ENCODE results near the gene CCDC6.
A peak's percentile ranks its signal among the peaks of the same experiment; 100 is the strongest.

The CCDC6 gene

DNA sequence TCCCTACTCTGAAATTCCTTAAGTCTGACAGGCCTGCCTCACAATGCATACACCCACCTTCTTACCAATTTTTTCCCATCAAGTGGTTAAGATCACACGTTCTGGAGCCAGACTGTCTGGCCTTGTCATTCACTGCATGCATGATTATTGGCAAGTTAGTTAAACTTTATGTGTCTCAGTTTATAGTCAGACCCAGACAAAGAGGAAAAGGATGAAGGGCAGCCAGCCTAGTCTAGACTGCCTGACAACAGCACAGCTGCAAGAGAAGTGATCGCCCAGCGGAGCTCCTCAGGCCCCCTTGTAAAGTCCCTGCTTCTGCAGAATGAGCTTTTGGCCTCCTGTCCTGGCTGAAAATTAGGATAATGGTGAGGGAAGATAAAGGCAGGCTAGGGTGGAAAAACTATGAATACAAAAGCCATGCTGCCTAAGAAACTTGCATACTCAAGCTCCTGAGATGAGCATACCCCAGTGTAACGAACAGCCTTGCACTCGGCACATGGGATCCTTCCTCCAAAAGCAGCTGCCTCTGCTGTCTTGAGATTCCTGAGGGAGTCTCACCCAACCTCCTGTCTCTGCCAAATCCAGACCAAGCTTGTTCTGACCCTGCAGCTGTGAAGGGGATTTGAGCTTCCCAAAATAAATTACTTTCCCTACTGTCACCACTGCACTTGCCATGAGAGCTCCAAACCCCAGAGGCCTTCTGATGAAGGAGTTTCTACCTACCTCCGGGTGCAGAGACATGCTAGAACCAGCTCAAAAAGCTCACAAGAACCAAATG is 126.4 kb downstream of the CCDC6 start:
- no peak for DNase-seq (ENCODE audit: low read depth)
- Histone ChIP-seq H3K4me1 (ENCODE audit: control insufficient read depth, insufficient read depth, low read length) (no peaks in the 10 kb centered on the region), H3K9ac (ENCODE audit: low read length) (no peak overlapping the region), H3K36me3 (ENCODE audit: control insufficient read depth, insufficient read depth, low read length, severe bottlenecking) (no peaks in the 10 kb centered on the region), H3K9me3 (ENCODE audit: control insufficient read depth, low read length) (no peaks in the 10 kb centered on the region), H3K4me3 (ENCODE audit: low read length) (no peak overlapping the region), H3K27me3 (replicated peaks; ENCODE audit: control insufficient read depth, insufficient read depth, low read length) (no peaks in the 10 kb centered on the region)

DNA sequence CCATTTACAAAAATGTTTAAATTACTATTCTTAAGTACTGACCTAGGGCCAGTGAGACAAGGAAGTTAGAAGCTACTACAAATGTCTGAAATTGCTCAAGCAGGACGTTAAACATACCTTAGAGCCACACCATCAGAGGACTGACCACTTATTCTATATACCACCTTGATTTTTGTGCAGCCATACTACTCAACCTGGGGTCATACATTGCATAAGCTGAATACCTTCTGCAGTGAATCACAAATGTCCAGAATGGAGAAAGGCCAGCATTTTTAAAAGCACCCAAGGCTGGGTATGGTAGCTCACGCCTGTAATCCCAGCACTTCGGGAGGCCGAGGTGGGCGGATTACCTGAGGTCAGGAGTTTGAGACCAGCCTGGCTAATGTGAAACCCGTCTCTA is 131.9 kb downstream of the CCDC6 start:
- H3K9ac ChIP-seq (ENCODE audit: low read length), result no peak overlapping the region
- no peaks in the 10 kb centered on the region for H3K36me3 ChIP-seq (ENCODE audit: control insufficient read depth, insufficient read depth, low read length, severe bottlenecking)
- H3K4me1 ChIP-seq (ENCODE audit: control insufficient read depth, insufficient read depth, low read length), result no peaks in the 10 kb centered on the region
- no peak for DNase-seq (ENCODE audit: low read depth)
- H3K27me3 ChIP-seq (replicated peaks; ENCODE audit: control insufficient read depth, insufficient read depth, low read length), result no peaks in the 10 kb centered on the region
- H3K9me3 ChIP-seq (ENCODE audit: control insufficient read depth, low read length), result no peaks in the 10 kb centered on the region
- no peak overlapping the region for H3K4me3 ChIP-seq (ENCODE audit: low read length)

DNA sequence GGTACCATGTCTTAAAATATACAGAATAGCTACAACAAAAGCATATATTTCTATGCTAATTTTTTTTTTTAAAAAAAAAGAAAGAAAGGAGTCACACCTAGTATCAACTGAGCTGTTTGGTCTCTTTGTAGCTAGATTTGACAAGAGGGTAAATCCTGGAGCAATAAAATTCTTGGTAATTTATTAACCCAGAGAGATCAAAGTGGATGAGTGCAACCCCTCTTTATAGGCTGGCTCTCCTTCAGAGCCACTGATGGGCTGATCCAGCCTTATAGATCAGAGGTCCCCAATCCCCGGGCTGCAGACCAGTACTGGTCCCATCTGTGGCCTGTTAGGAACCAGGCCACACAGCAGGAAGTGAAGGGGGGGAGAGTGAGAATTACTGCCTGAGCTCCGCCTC is 133.3 kb downstream of the CCDC6 start:
- no peak overlapping the region for H3K9ac ChIP-seq (ENCODE audit: low read length)
- H3K4me3 ChIP-seq (ENCODE audit: low read length), result no peak overlapping the region
- H3K4me1 ChIP-seq (ENCODE audit: control insufficient read depth, insufficient read depth, low read length), result no peaks in the 10 kb centered on the region
- no peak for DNase-seq (ENCODE audit: low read depth)
- H3K9me3 ChIP-seq (ENCODE audit: control insufficient read depth, low read length), result no peaks in the 10 kb centered on the region
- H3K36me3 ChIP-seq (ENCODE audit: control insufficient read depth, insufficient read depth, low read length, severe bottlenecking), result no peaks in the 10 kb centered on the region
- no peaks in the 10 kb centered on the region for H3K27me3 ChIP-seq (replicated peaks; ENCODE audit: control insufficient read depth, insufficient read depth, low read length)

DNA sequence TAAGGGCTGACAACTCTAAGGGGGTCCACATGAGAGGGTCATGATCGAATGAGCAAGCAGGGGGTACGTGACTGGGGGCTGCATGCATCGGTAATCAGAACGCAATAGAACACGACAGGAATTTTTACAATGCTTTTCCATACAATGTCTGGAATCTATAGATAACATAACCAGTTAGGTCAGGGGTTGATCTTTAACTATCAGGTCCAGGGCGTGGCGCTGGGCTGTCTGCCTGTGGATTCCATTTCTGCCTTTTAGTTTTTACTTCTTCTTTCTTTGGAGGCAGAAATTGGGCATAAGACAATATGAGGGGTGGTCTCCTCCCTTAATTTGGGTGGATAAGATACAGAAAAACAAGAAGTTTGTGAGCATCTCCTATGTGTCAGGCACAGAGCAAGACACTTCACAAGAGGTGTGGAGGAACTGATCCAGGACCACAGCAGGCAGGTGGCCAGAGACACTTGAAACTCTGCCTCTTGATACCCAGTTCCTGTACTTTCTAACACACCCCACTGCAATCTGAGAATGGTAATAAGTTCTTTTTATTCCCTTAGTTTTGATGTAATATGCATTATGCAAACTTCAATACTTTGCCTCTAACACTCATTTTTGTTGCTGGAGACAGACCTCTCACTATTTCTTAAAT is 135.1 kb downstream of the CCDC6 start:
- no peak for DNase-seq (ENCODE audit: low read depth)
- Histone ChIP-seq H3K27me3 (replicated peaks; ENCODE audit: control insufficient read depth, insufficient read depth, low read length) (no peaks in the 10 kb centered on the region), H3K9ac (ENCODE audit: low read length) (no peak overlapping the region)

GRCh38 chr10:59770689-59771088 is 135.7 kb downstream of the CCDC6 start:
- no peaks in the 10 kb centered on the region for H3K36me3 ChIP-seq (ENCODE audit: control insufficient read depth, insufficient read depth, low read length, severe bottlenecking)
- no peak for DNase-seq (ENCODE audit: low read depth)

More for the DNA sequence above, 135.1 kb downstream of the CCDC6 start:
- no peaks in the 10 kb centered on the region for H3K9me3 ChIP-seq (ENCODE audit: control insufficient read depth, low read length)
- no peaks in the 10 kb centered on the region for H3K36me3 ChIP-seq (ENCODE audit: control insufficient read depth, insufficient read depth, low read length, severe bottlenecking)
- H3K4me3 ChIP-seq (ENCODE audit: low read length), result no peak overlapping the region
- no peaks in the 10 kb centered on the region for H3K4me1 ChIP-seq (ENCODE audit: control insufficient read depth, insufficient read depth, low read length)

DNA sequence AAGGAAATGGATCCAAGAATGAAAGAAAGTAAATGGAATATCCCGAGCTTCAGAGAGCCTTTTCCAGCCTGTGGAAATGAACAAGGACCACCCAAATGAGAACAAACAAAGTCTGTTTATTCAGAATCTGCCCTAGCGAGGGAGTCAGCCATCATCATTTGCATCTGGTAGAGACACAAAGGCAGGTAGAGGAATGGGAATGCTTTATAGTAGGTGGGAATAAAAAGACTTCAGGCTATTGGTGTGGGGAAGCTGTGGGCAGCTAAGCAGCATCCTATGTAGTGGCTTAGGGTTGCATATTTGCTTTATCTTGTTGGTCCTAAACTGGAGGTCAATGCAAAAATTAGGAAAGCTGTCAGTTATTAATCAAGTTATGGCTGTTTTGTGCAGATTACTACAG is 143.9 kb downstream of the CCDC6 start:
- Histone ChIP-seq H3K9ac (ENCODE audit: low read length) (no peak overlapping the region), H3K9me3 (ENCODE audit: control insufficient read depth, low read length) (no peaks in the 10 kb centered on the region), H3K36me3 (ENCODE audit: control insufficient read depth, insufficient read depth, low read length, severe bottlenecking) (no peaks in the 10 kb centered on the region), H3K27me3 (replicated peaks; ENCODE audit: control insufficient read depth, insufficient read depth, low read length) (peaks cover 8% of the 10 kb centered on the region), H3K4me1 (ENCODE audit: control insufficient read depth, insufficient read depth, low read length) (no peaks in the 10 kb centered on the region), H3K4me3 (ENCODE audit: low read length) (no peak overlapping the region)
- no peak for DNase-seq (ENCODE audit: low read depth)

More at GRCh38 chr10:59770689-59771088, 135.7 kb downstream of the CCDC6 start:
- Histone ChIP-seq H3K9ac (ENCODE audit: low read length) (no peak overlapping the region), H3K4me1 (ENCODE audit: control insufficient read depth, insufficient read depth, low read length) (no peaks in the 10 kb centered on the region), H3K9me3 (ENCODE audit: control insufficient read depth, low read length) (no peaks in the 10 kb centered on the region), H3K4me3 (ENCODE audit: low read length) (no peak overlapping the region), H3K27me3 (replicated peaks; ENCODE audit: control insufficient read depth, insufficient read depth, low read length) (no peaks in the 10 kb centered on the region)

- H3K36me3 ChIP-seq (ENCODE audit: control insufficient read depth, insufficient read depth, low read length, severe bottlenecking), result no peaks in the 10 kb centered on the region
- peaks cover 5% of the 10 kb centered on the region for H3K27me3 ChIP-seq (replicated peaks; ENCODE audit: control insufficient read depth, insufficient read depth, low read length)
- peak; percentile 10 for DNase-seq (ENCODE audit: low read depth)
- no peak overlapping the region for H3K4me3 ChIP-seq (ENCODE audit: low read length)
- H3K4me1 ChIP-seq (ENCODE audit: control insufficient read depth, insufficient read depth, low read length), result no peaks in the 10 kb centered on the region
- H3K9me3 ChIP-seq (ENCODE audit: control insufficient read depth, low read length), result no peaks in the 10 kb centered on the region
- H3K9ac ChIP-seq (ENCODE audit: low read length), result no peak overlapping the region
Observed at GRCh38 chr10:59757966-59758365, 148.4 kb downstream of the CCDC6 start.

DNA sequence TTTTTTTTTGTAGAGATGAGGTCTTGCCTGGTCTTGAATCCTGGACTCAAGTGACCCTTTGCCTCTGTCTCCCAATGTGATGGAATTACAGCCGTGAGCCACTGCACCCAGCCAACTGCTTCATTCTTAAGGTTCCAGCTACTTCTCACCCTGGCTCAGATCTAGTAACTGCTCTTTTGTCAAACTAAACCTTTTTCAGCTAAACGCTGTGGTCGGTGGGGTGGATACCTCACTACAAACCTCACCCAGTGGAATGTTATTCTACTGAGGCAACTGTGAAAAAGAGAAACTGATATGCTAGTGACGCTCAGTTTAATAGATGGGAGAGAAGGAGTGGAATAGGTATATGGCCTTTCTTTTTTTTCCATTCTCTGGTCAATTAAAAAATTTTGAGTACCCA is 151.4 kb downstream of the CCDC6 start:
- H3K4me1 ChIP-seq (ENCODE audit: control insufficient read depth, insufficient read depth, low read length), result peaks cover 7% of the 10 kb centered on the region
- no peaks in the 10 kb centered on the region for H3K9me3 ChIP-seq (ENCODE audit: control insufficient read depth, low read length)
- no peak for DNase-seq (ENCODE audit: low read depth)
- H3K4me3 ChIP-seq (ENCODE audit: low read length), result no peak overlapping the region
- H3K27me3 ChIP-seq (replicated peaks; ENCODE audit: control insufficient read depth, insufficient read depth, low read length), result no peaks in the 10 kb centered on the region
- H3K9ac ChIP-seq (ENCODE audit: low read length), result no peak overlapping the region
- no peaks in the 10 kb centered on the region for H3K36me3 ChIP-seq (ENCODE audit: control insufficient read depth, insufficient read depth, low read length, severe bottlenecking)

- peaks cover 7% of the 10 kb centered on the region for H3K4me1 ChIP-seq (ENCODE audit: control insufficient read depth, insufficient read depth, low read length)
- H3K36me3 ChIP-seq (ENCODE audit: control insufficient read depth, insufficient read depth, low read length, severe bottlenecking), result no peaks in the 10 kb centered on the region
- no peaks in the 10 kb centered on the region for H3K9me3 ChIP-seq (ENCODE audit: control insufficient read depth, low read length)
- no peak for DNase-seq (ENCODE audit: low read depth)
- H3K9ac ChIP-seq (ENCODE audit: low read length), result no peak within 1 kb of the TSS
- H3K4me3 ChIP-seq (ENCODE audit: low read length), result no peak within 1 kb of the TSS
- no peaks in the 10 kb centered on the region for H3K27me3 ChIP-seq (replicated peaks; ENCODE audit: control insufficient read depth, insufficient read depth, low read length)
Observed at GRCh38 chr10:59753267-59753666, 153.1 kb downstream of the CCDC6 start, which contains the start of gene MRLN. Gene MRLN (minus strand): TSS chr10:59753455.

- Histone ChIP-seq H3K9me3 (ENCODE audit: control insufficient read depth, low read length) (no peaks in the 10 kb centered on the region), H3K4me3 (ENCODE audit: low read length) (no peak overlapping the region), H3K27me3 (replicated peaks; ENCODE audit: control insufficient read depth, insufficient read depth, low read length) (peaks cover 3% of the 10 kb centered on the region), H3K36me3 (ENCODE audit: control insufficient read depth, insufficient read depth, low read length, severe bottlenecking) (no peaks in the 10 kb centered on the region), H3K4me1 (ENCODE audit: control insufficient read depth, insufficient read depth, low read length) (peaks cover 7% of the 10 kb centered on the region), H3K9ac (ENCODE audit: low read length) (no peak overlapping the region)
- DNase-seq (ENCODE audit: low read depth), result no peak
Observed at GRCh38 chr10:59752278-59752940, 153.9 kb downstream of the CCDC6 start.

- Histone ChIP-seq H3K9ac (ENCODE audit: low read length) (no peak overlapping the region), H3K4me3 (ENCODE audit: low read length) (no peak overlapping the region), H3K36me3 (ENCODE audit: control insufficient read depth, insufficient read depth, low read length, severe bottlenecking) (no peaks in the 10 kb centered on the region), H3K27me3 (replicated peaks; ENCODE audit: control insufficient read depth, insufficient read depth, low read length) (peaks cover 6% of the 10 kb centered on the region), H3K4me1 (ENCODE audit: control insufficient read depth, insufficient read depth, low read length) (peaks cover 7% of the 10 kb centered on the region), H3K9me3 (ENCODE audit: control insufficient read depth, low read length) (no peaks in the 10 kb centered on the region)
- no peak for DNase-seq (ENCODE audit: low read depth)
Observed at GRCh38 chr10:59750155-59750945, 156.0 kb downstream of the CCDC6 start.
